ENCODE measurements around the gene FUOM.

FUOM gene

DNA sequence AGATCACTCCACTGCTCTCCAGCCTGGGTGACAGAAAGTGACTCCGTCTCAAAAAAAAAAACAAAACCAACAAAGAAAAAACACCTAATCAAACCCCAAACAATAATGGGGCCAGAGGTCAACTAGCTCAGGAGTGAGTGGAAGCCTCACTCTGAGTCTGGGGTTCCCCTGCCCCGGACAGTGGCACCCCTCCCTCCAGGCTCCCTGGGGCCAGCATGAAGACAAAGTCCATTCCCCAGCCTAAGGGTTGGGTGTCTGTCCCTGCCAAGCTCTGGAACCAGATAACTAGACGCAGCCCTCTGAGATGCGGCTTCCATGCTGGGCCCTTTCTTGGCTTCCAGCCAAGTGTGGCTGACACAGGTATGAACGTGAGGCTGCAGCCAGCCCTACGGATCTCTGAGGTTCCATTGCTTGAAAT is 1.7 kb upstream of the FUOM start:
- TF ChIP-seq, protein P1, sequence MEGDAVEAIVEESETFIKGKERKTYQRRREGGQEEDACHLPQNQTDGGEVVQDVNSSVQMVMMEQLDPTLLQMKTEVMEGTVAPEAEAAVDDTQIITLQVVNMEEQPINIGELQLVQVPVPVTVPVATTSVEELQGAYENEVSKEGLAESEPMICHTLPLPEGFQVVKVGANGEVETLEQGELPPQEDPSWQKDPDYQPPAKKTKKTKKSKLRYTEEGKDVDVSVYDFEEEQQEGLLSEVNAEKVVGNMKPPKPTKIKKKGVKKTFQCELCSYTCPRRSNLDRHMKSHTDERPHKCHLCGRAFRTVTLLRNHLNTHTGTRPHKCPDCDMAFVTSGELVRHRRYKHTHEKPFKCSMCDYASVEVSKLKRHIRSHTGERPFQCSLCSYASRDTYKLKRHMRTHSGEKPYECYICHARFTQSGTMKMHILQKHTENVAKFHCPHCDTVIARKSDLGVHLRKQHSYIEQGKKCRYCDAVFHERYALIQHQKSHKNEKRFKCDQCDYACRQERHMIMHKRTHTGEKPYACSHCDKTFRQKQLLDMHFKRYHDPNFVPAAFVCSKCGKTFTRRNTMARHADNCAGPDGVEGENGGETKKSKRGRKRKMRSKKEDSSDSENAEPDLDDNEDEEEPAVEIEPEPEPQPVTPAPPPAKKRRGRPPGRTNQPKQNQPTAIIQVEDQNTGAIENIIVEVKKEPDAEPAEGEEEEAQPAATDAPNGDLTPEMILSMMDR (conservative IDR thresholded peaks at IDR 0.05; ENCODE audit: control insufficient read depth, insufficient read depth, low read depth, low read length), result no peak
- H3K4me3 ChIP-seq (ENCODE audit: control insufficient read depth, low read depth, low read length), result no peak overlapping the region
- no peak for DNase-seq (ENCODE audit: low read depth)

GRCh38 chr10:133358925-133359310 is 1.1 kb upstream of the FUOM start:
- no peak for DNase-seq (ENCODE audit: low read depth)
- TF ChIP-seq, protein P1 (conservative IDR thresholded peaks at IDR 0.05; ENCODE audit: control insufficient read depth, insufficient read depth, low read depth, low read length), result no peak
- H3K4me3 ChIP-seq (ENCODE audit: control insufficient read depth, low read depth, low read length), result no peak overlapping the region

- no peak for DNase-seq (ENCODE audit: low read depth)
- TF ChIP-seq, protein P1 (conservative IDR thresholded peaks at IDR 0.05; ENCODE audit: control insufficient read depth, insufficient read depth, low read depth, low read length), result no peak
- H3K4me3 ChIP-seq (ENCODE audit: control insufficient read depth, low read depth, low read length), result no peak overlapping the region
Observed at GRCh38 chr10:133358162-133358924, 524 bp upstream of the FUOM start.

DNA sequence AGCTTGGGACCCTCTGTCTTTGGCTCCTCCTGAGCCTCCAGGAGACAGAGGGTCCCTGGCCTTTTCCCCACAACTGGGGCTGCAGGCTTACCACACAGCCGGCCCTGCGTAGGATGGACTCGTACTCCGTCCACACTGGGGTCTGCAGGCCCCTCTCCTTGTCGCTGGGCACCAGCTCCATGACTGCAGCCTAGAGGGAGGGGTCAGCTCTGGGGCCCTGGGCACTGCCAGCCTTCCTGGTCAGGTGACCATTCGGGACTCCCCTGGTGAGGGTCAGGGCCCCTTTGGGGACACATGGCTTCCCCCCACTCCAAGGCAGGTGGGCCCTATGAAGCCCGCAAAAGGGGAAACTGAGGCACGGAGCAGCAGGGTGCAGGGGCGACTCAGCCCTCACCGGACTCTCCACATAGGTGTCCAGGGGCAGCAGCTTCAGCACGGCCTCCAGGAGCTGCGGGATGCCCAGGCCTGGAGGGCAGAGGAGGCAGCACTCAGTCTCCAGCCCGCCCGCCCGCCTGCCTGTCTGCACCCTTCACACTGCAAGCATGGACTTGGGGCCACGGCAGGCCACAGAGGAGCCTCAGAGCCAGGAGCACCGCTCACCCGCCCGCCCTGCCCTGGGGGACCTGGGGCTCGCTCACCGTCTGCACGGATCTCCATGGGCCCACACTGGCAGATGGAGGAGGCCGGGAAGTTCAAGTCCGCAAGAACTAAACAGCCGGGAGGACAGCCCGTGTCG is 1.1 kb downstream of the FUOM start:
- TF ChIP-seq, protein P1 (conservative IDR thresholded peaks at IDR 0.05; ENCODE audit: control insufficient read depth, insufficient read depth, low read depth, low read length), result no peak
- H3K4me3 ChIP-seq (ENCODE audit: control insufficient read depth, low read depth, low read length), result peak overlapping the region; percentile 34
- DNase-seq (ENCODE audit: low read depth), result no peak

GRCh38 chr10:133355991-133356390 is 1.8 kb downstream of the FUOM start:
- no peak for DNase-seq (ENCODE audit: low read depth)
- TF ChIP-seq, protein P1 (conservative IDR thresholded peaks at IDR 0.05; ENCODE audit: control insufficient read depth, insufficient read depth, low read depth, low read length), result no peak
- H3K4me3 ChIP-seq (ENCODE audit: control insufficient read depth, low read depth, low read length), result no peak overlapping the region

DNA sequence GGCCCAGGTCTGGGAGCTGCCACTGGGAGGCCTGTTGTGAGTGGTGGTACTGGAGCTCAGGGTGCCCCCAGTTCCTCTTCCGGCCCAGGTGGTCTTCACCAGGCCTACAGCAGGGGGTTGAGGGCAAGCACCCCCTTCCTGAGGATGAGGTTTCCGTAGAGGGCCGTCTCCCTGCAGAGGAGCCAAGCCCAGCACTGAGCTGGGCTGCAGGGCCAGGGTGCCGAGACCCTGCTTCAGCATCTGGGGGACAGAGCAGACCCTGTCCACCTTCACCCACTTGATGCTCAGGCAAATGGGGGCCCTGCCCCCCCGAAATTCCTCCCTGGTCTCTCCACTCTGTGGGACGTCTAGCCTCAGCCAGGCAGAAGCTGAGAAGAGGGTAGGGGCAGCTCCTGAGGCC is 2.6 kb downstream of the FUOM start:
- TF ChIP-seq, protein P1 (conservative IDR thresholded peaks at IDR 0.05; ENCODE audit: control insufficient read depth, insufficient read depth, low read depth, low read length), result no peak
- no peak overlapping the region for H3K4me3 ChIP-seq (ENCODE audit: control insufficient read depth, low read depth, low read length)
- no peak for DNase-seq (ENCODE audit: low read depth)
